NCI-H2227 treated with DMSO at 0.1 percent for 48 hours (cell line): ENCODE measurements around the gene WDFY4.

Experiments
- DNase-seq: peaks from one replicate; lab custom pipeline; 2025; lab: John Stamatoyannopoulos, UW

WDFY4 gene

DNA sequence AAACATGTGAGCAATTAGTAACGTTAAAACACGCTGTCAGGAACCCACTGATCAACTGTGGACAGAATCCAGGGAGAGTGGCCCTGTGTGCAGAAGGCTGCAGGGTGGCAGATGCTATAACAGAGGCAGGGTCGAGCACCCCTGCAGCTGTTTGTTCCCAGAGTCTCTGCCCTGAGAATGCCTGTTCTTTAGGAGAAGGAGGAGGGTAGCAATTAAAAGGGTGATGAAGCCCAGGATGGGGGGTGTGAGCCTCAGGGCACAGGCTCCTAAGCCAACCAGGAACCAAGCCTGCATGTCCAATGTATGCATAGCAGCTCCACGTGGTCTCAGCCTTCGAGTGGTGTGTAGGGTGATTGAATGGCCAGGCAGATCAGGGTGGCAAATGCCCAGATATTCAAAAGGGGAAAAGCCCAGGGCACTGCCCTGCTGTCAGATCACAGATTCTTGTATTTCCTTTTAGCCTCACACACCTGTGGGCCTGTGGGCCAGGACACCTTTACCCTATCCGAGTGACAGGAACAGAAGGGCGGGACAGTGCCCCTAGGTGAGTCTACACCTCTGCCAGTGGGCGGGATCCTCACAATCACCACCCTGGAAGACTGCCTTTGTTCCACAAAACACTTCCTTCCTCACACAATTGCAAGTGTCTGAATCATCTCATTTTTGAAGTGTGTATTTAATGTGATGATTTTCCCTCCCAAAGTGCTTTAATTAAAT lies 7.3 kb downstream of the WDFY4 start:
- DNase-seq = no peak

DNA sequence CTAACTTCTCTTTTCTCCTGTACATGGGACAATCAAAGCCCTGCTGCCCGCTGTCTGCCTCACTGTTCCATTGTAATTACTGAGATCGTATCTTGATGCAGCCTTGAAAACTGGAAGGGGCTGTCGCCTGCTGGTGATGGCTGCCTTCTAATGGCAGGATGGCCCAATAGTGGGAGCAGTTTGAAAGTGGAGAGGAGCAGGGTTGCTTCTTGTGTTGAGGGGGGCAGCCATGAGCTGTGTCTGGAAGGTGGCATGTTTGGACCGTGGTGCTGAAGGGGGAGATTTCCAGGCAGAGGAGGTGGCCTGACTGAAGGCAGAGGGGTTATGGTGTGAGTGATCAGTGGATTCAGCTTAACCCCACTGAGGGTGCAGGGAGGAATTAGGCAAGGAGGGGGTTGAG lies 8.1 kb downstream of the WDFY4 start:
- no peak for DNase-seq

DNA sequence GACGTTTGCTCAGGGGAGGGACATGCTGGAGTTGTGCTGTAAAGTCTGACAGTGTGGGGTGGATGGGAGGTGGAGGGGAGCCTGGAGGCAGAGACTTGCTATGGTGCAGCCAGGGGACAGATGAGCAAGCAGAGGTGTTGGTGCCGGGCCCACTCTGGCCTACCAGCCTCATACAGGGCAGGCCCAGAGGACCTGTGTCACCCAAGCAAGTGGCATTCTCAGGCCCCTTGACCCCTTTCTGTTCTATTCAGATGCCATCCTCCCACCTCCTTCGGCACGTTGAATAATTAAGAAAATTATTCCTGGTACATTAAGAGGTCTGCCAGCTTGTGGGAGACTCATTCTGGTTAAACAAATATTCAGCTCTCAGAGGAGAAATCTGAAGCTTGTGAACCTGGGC lies 8.5 kb downstream of the WDFY4 start:
- DNase-seq = no peak

DNA sequence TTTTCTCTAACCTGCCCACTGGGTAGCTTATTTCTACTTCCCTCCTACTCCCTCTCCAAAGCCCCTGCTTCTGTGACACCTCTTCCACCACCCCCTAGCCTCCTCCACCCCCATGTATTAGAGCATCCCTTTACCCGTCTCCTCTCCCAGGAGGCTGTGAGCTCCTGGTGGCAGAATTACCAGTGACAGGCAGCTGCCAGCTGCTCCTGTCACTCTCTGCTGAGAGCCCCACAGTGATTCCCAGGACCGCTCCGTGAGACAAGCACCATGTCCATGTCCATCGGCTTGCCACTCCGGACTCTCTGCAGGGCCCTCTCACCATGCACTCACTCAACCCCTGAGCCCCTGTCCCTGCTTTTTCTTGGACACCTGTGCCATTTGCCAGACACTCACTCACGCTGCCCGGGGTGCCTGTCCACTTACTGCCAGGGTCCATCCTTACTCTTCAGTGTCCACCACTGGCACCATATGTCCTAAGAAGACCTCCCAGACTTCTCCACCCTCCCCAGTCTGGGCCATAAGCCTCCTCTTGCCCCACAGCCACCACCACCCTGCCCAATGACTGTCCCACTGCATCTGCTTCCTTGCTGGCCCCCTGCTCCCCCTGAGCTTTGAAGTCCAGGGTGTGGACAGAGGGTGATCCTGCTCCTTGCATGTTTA lies 9.8 kb downstream of the WDFY4 start:
- DNase-seq = no peak

DNA sequence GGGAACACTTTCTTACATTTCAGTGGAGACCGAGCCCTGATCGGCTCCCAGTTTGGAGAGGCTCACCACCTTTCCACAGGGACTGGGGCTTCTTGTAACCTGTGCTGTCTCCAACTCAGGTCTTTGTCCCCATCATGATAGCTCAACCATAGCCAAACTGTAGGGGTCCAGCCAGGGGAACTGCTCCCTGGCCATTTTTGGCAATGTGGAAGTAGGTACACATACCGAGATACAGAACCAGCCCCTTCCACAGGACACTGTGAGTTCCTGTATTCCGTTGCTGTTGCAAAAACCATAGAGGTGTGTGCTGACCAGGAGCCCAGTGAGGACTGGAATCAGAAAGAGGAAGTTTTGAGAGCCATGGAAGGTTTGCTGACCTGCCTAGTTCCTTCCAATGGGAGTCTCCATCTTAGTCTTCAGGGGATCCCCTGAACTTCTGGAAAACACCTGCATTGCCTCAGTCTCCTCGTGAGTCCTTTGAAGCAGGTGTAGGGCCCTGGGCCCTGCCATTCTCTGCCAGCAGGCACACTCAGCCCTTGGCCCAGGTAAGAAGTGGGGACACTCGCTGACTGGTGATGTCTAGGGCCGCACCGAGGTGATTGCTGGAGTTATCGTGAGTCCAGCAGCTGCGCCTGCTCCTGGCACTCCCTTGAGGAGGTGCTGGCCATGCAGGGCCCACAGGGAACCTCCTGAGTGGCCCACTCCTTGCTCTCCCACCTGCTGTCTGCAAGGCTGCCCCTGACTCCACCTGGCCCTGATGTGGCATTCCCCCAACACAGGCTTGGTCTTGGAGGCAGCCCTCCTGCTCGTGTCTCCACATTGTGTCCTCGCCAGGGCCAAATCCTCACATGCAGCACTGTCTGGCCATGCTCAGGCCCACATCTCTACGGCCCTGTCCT lies 11.2 kb downstream of the WDFY4 start:
- no peak for DNase-seq

DNA sequence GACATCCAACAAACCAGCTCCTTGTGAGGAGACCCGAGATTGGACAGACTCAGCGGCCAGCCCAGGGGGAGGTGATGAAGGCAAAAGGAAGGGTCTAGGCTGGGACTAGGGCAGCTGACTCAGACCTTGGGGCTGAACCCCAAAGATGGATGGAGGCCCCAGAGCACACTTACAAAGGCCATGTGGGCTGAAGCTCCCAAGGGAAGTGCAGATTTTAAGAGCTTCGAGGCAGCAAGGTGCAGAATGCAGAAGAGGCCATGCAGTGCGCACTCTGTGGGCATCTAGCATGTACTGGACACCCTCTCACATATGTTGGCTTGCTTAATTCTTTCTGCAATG lies 11.8 kb downstream of the WDFY4 start:
- no peak for DNase-seq

DNA sequence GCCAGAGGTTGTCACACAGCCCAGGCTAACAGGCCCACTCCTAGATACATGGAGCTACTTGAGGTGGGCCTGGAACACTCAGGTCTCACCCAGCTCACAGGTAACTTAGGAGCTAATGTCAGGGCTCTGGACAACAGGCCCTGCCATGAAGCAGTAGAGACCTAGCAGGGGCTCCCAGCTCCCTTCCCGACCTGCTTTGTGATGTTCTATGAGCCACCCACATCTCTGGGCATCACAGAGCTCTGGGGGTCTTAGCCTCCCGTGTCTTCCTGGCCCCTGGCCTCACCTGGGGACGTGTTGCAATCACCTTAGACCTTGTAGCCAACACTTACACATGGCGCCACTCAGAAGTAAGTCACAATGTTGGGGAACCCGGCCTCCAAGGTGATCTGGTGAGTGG lies 12.4 kb downstream of the WDFY4 start:
- DNase-seq = no peak

DNA sequence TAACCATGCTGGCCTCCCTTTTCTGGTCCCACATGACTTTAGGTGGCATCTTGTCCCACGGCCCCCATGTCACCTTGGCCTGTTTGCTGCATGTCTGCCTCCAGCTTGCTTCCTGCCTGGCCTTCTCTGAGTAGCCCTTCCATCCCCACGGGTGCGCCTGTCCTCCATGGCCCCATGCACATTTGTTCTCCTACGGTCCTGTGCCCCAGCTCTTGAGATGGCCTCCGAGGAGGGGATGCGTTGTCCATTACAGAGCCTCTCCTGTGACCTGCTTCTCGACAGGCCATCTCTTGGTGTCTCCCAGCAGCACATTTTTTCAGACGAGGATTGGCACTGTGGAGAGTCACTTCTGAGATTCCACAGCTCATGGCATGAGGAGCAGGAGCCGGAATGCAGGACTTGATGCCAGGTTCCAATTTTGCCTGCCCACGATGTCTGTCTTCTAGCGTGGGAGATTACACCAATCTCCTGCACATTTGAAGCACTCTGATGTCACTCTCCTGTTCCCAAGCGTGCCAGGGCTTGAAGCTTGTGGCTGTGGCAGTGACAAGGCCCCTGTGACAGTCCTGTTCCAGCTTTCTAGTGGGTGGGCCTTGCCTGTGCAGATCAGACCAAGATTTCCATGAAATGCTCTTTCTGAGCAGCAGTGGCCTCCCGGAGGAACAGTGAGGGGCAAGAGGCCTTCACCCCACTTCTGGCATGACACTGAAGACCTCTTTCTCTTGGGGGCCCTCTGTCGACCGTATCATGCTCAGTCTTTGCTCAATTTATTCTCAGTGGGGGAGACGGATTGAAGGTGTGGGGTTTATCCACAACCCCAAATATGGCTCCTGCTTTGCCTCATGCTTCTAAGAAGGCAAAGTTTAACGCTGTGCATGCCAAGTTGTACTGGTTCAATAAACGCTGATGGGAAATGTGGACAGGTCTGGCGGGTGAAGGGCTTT lies 13.4 kb downstream of the WDFY4 start:
- no peak for DNase-seq

DNA sequence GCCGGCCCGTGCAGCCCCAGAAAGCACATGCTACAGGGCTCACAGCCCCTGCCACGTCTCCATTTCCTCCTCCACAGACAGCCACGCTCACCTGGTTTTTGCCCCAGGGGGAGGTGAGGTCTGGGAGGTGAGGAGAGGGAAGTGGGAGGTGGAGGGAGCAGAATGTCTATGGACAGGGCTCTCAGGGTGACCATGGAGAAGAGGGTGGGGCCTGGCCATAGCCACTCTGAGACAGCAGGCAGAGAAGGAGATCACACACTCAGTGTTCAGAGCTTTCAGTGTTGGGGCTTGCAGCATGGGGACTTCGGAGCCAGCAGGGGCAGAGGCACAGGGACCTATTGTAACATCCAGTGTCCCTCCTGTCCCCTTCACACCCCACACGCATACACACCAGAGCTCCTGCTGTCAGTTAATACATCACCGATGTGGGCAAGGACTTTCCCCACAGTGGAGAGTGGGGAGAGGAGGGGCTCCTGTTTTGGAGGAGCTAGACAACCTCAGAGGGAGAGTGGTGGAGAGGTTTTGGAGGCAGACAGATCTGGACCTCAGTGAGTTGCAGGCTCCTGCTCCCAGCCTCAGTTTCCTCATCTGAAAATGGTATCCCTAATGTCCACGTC lies 14.4 kb downstream of the WDFY4 start:
- DNase-seq = no peak

DNA sequence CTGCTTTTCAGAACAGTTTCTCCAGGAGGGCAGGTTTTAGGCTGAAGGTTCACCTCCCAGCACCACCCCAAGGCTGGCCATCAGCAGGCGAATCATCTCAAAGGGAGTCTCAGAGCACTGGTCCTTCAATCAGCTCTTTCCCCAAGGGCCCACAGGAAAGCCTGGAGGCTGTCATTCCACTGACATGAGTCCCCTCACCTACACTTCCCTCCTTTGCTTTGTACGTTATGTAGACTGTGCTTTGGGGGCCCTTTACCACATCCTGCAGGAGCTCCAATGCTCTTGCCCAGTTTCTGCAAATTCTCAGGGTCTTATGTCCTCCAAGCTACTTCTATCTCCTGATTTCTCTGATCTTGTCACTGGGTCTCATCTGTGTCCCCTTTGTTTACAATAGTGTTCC lies 15.4 kb downstream of the WDFY4 start:
- no peak for DNase-seq

DNA sequence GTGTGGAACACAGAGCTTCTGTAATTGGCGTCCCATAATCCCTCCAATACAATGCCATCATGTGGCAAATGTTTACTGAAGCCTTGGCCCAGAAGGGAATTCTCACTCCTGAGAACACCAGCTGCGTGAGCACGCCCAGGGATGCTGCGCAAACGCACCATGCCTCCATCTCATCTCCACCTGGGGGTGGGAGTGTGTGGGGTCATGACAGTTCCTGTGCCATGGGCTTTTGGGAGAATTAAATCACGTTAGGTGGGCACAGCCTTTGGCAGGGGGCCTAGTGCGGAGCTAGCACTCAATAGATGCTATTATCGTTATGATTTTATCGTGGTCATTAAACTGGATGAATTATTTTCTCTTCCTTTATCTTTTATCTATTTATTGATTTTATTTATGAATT lies 15.8 kb downstream of the WDFY4 start:
- DNase-seq = no peak

DNA sequence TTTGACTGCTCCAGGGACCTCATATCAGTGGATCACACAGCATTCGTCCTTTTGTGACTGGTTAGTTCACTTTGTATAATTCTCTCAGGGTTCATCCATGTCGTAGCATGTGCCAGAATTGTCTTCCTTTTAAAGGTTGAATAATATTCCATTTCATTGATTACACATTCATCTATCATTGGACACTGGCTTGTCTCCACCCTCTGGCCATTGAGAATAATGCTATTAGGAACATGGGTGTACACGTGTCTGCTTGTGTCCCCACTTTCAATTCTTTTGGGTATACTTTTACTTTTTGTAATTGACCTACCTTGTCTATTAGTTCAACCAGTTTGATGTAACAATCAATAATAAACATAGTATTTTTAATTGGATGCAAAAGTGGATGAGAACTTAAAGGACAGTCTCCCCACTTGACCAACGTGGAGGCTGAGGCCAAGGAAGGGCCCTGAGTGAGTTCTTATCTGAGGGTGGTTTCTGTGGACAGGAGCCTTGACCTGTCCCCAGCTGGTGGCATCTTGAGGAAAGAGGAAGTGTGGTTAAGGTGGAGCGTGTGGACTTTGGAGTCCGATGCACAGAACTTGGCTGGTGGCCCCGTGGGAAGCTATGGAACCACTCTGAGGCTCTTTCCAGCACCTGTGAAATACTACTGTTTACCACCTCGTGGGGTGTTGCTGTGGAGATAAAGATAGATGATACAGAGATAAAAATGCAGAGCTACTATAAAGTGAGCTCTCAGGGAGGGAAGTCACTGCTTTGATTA lies 16.6 kb downstream of the WDFY4 start:
- DNase-seq = no peak

DNA sequence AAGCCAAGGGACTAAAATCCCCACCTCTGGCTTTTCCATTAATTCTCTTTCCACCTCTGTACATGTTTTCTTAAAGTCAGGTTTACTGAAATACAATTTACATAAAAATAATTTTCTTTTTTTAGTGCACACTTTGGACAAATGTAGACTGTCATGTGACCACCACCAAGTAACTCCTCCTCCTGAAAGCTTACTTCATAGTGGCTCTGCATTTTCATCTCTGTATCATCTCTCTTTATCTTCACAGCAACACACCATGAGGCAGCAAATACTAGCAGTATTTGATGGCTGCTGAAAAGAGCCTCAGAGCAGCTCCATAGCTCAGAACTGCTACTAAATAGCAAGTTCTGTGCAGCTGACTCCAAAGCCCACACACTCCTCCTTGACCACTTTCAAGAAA lies 17.3 kb downstream of the WDFY4 start:
- no peak for DNase-seq

DNA sequence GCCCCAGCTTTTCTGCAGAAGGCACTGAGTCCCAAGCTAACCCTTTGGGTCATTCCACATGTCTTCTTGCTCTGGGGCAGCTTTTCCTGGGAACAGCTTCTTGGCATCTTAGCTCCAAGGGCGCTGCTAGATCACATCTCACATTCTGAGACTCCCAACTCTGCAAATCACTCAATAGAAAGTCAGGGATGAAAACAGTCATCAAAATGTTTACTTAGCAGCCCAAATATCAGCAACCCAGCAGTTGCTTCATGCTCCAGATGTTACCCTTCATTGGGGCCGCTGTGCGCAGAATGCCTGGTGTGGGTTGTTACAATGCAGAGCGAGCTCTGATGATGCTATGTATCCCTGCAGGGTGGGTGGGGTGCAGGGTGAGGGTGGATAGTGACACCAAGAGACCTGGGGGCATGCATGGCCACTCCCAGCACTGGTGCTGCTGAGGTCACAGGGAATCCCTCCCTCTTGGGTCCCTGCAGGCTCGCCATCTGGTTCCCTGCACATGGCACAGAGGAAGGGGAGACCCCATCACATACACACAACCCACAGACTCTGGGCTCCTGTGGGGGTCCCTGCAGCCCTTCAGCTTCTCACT lies 19.0 kb downstream of the WDFY4 start:
- DNase-seq = no peak

DNA sequence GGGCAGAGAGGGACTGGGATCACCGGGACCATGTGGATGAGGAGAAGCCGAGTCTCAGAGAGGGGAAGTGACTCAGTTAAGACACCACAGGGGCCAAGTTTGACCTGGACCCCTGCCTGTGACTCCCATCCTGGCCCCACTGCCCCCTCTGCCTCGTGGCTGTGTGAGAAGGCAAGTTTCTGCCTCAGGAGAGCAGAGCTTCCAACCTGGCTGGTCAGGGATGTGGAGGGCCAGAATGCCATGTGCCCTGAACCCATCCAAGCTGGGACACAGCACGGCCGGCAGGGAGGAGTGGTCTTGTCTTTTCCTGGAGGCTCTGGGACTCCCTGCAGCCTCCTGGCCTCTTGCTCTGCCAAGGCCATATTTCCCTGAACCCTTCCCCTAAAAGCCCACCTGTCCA lies 19.5 kb downstream of the WDFY4 start:
- DNase-seq = no peak

DNA sequence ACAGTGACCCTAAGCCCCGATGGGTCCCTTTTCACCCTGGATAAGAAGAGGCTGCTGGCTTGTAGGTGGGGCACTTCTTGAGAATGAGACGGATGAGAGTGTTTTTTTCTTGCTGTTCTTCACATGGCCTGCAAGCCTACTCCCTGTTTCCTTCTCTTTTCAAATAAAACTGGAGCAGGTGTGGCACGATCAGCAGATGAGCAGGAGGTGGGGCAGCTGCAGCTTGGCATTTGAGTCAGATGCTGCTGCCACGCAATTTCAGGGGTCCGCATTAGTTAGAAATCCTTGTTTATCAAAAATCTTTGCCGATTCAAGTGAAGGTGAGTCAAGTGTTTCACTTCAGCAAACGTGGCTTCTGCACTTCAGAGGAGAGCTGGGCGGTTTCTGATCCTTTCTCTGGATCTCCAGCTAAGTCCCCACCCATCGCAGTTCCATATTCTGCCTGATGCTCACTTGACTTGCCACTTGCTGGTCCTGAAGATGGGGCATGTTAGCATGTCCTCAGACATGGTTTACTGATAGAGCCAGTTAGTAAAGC lies 20.8 kb downstream of the WDFY4 start:
- no peak for DNase-seq

DNA sequence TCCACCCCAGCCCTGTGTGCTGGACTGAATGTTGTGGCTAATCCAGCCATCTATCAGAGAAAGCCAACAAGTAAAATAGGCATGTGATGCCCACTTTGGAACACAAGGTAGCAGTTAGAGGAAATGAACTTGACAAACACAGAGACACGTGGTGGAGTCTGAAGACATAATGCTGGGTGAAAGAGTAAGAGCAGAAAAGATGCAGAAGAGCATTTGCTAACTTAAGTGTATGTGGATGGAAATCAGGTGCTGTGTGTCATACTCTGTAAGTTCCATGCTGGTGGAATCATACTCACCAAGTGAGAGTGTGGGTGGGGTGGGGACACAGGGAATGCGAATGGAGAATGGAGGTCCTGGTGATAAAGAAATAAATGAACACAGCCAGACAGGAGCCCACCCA lies 22.8 kb downstream of the WDFY4 start:
- no peak for DNase-seq

DNA sequence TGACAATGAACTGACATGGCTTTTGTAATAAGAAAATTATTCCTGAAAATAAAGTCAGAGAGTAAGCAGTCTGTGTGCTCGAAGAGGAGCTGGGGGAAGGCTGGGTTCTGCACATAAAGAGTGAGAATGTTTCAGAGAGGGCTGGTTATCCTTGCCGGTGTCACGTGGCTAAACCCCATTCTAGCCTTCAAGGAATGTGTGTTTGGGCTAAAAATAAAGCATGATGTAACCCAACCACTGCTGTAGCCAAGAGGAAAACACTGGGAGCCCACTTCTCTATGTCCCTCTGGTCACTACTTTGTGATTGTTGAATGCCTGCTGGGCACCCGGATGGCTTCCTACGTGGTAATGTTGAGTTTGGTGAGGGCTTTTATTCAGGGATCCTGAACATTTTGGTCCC lies 23.5 kb downstream of the WDFY4 start:
- DNase-seq = no peak

DNA sequence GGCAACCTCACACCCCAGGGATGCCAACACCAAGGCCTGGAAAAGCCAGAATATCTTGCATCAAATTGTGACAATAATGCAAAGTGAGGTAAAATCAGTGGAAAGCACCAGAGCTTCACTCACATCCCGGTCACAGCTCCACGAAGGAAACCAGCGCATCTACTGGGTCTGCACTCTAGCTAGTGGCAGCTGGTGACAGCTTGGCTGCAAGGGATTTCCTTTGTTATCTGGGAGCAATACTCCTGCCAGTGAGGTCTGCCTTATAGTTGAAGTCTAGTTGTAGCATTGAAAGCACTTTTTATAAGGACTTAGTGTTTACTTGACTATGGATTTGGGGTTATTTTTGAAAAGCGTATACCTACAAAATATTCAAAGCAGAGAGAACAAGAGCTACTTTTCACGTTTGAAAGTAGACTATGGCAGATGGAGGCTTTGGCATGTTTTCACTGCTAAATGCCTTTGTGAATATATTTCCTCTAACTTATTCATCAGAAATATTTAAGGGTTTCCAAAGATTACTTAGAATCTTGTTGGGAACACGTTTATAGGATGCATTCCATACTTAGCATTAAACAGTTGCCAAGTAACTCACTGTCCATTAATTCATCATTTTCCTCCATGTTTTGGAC lies 26.1 kb downstream of the WDFY4 start:
- no peak for DNase-seq

DNA sequence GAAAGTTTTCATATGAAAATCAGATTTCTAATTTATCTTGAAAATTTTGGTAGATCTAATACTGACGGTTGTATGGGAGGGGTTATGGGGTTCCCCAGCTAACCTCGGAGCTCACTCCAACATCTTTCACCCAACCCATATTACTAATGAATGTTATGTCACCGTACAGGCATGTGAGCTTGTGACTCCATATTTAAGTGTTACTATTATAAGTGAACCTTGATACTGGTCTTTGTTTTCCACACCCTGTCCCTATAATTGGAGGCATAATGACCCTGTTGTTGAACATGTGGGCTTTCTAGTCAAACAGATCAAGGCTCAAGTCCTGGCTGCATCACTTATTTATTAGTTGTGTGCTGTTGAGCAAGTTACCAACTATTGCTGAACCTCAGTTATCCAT lies 27.2 kb downstream of the WDFY4 start:
- DNase-seq = no peak
